Measurements from ENCODE around the gene BEX5. TPM values are rescaled to one million over a fixed set of nuclear protein-coding genes. Genes with fewer than 3 reads are reported as not detected.

BEX5 gene
- not detected in 2 replicates for total RNA-seq

DNA sequence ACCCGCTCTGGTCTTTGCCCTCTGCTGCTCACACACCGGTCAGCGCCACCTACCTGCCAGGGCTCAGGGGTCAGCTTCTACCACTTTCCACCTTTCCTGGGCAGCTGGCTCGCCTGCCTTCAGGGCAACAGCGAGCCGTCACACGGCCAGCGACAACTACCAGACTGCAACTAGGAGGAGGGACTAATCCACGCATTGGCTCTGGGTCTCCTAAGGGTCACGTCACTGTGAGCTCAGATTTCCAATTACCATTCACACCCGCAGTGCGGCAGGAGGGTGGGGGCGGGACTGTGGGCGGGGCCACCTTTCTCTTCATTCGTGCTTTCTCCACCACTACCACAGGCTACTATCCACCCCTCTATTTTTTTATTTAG, at the start of gene BEX5:
Gene BEX5, minus strand, starts transcription at position 172 of the 374 bp plus-strand sequence. CDS start 1,712 bp downstream, outside the sequence.

DNA sequence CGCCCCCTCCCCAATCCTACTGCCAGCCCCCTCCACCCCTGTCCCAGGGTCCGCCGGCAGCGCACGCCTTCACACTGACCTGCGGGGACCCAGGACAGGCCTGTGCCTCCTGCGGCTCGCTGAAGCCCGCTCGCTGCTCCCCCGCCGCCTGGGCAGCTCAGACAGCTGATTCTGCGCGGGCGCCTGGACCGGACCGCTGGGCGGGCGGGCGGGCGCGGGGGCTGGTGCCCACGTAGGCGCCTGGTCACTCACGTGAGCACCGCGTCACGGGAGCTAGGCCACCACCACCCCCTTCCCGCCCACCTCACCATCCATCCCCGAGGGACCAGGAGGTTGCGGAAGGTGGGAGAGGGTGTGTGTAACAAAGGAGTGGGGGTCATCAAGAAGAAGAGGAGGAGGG, 13.5 kb downstream of the BEX5 start, which contains the start of gene TCEAL6:
Gene TCEAL6, minus strand, starts transcription at position 208 of the 400 bp plus-strand sequence.

DNA sequence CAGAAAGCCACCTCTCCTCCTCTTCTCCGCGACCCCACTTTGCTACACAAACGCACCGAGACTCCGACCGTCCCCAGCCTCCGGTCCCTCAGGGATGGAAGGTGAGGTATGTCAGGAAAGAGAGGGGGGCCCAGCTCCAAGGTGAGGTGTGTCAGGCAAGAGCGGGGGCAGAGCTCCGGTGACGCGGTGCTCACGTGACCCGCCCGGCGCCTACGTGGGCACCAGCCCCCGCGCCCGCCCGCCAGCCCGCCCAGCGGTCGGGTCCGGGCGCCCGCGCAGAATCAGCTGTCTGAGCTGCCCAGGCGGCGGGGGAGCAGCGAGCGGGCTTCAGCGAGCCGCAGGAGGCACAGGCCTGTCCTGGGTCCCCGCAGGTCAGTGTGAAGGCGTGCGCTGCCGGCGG, 30.3 kb downstream of the BEX5 start, which contains the start of gene TCEAL2:
Gene TCEAL2, plus strand, starts transcription at position 244 of the 400 bp plus-strand sequence. CDS start 1,152 bp downstream, outside the sequence.

Other genes with a start within 250 kb of the BEX5 start
- 0.12 TPM in 1 of 2 replicates, not detected in the other for gene ZMAT1, start 223.9 kb downstream of the BEX5 start, total RNA-seq
- not detected in 2 replicates for gene TCEAL2, start 30.3 kb downstream of the BEX5 start, total RNA-seq
- gene TCEAL6, start 13.5 kb downstream of the BEX5 start, total RNA-seq = not detected in 2 replicates
- gene TCP11X1, start 59.3 kb upstream of the BEX5 start, total RNA-seq = not detected in 2 replicates
- gene NXF2, start 91.2 kb upstream of the BEX5 start, total RNA-seq = not detected in 2 replicates